SK-N-SH (cell line): ENCODE measurements around the gene ISCA1. TPM values are rescaled to one million over a fixed set of nuclear protein-coding genes. Genes with fewer than 3 reads are reported as not detected.

ENCODE experiments used
- CTCF ChIA-PET: fragments of 300-600, 350-600 bp; formaldehyde crosslinking; extraction: SDS; loops from one replicate; lab custom pipeline; 2021; lab: Yijun Ruan, JAX
- POLR2A ChIA-PET: fragments of 350-600 bp; sonication (Branson Sonifier 250); formaldehyde crosslinking; extraction: SDS; loops from one replicate; lab custom pipeline; 2020; ENCODE audit warnings: antibody characterized with exemption, inconsistent platforms; lab: Yijun Ruan, JAX
- DNase-seq: peaks from one replicate; pipeline ENCODE4 v3.0.0; 2012
- H2AFZ ChIP-seq: fragments of 200-600 bp; sonication (generic); 2 replicates; pipeline ENCODE4 v1.8.1; 2016; ENCODE audit warnings: antibody characterized with exemption, mild to moderate bottlenecking, low read depth
- H3F3A ChIP-seq: fragments of 200-600 bp; sonication (generic); replicated peaks from 2 replicates; pipeline ENCODE3; 2016; ENCODE audit warnings: antibody characterized with exemption, mild to moderate bottlenecking; ENCODE audit not compliant: insufficient read depth
- H3K27ac ChIP-seq, 2 experiments: fragments of 200-500 bp in 1 of 2; fragments of 200-600 bp in 1 of 2; sonication (Bioruptor generic) in 1 of 2; sonication (generic), shearing (Covaris generic) in 1 of 2; 2 replicates each; pipeline versions ENCODE4 v1.5.1 to v1.6.1; 2014 to 2016; ENCODE audit warnings: low read depth in 2 of 2, inconsistent platforms in 1 of 2, low read length in 1 of 2, mild to moderate bottlenecking in 1 of 2, mixed read lengths in 1 of 2
- H3K27me3 ChIP-seq: fragments of 200-600 bp; sonication (generic), shearing (Covaris generic); 2 replicates; pipeline ENCODE4 v1.6.1; 2016; ENCODE audit warnings: mixed run types; ENCODE audit not compliant: insufficient read depth
- H3K36me3 ChIP-seq, 2 experiments: fragments of 200-500 bp in 1 of 2; fragments of 200-600 bp in 1 of 2; sonication (Bioruptor generic) in 1 of 2; sonication (generic) in 1 of 2; replicated peaks in 1 of 2; 2 replicates each; pipeline versions ENCODE3 to v1.5.1; 2014 to 2016; ENCODE audit warnings: low read length in 1 of 2, mild to moderate bottlenecking in 1 of 2; ENCODE audit not compliant: insufficient read depth in 2 of 2, control insufficient read depth in 1 of 2
- H3K4me1 ChIP-seq, 2 experiments: fragments of 200-500 bp in 1 of 2; fragments of 200-600 bp in 1 of 2; sonication (Bioruptor generic) in 1 of 2; sonication (generic), shearing (Covaris generic) in 1 of 2; 2 replicates each; pipeline versions ENCODE4 v1.5.1 to v1.6.1; 2014 to 2016; ENCODE audit warnings: low read depth in 1 of 2, low read length in 1 of 2, mixed run types in 1 of 2; ENCODE audit not compliant: insufficient read depth in 2 of 2, control insufficient read depth in 1 of 2
- H3K4me2 ChIP-seq: fragments of 200-600 bp; sonication (generic), shearing (Covaris generic); 2 replicates; pipeline ENCODE4 v1.6.1; 2017; ENCODE audit warnings: mixed run types
- H3K4me3 ChIP-seq, 2 experiments: fragments of 200-500 bp in 1 of 2; fragments of 200-600 bp in 1 of 2; sonication (Bioruptor generic) in 1 of 2; sonication (generic), shearing (Covaris generic) in 1 of 2; 2 replicates each; pipeline versions ENCODE4 v1.5.1 to v1.8.1; 2014 to 2016; ENCODE audit warnings: low read depth in 2 of 2, inconsistent platforms in 1 of 2, low read length in 1 of 2, mild to moderate bottlenecking in 1 of 2, mixed read lengths in 1 of 2, moderate library complexity in 1 of 2
- H3K79me2 ChIP-seq: fragments of 200-600 bp; sonication (generic); 2 replicates; pipeline ENCODE4 v1.8.1; 2017; ENCODE audit warnings: mild to moderate bottlenecking; ENCODE audit not compliant: insufficient read depth
- H3K9ac ChIP-seq: fragments of 200-600 bp; sonication (generic); 2 replicates; pipeline ENCODE4 v1.6.1; 2017; ENCODE audit warnings: mixed run types
- H3K9me2 ChIP-seq: fragments of 200-600 bp; sonication (generic); 2 replicates; pipeline ENCODE4 v1.6.1; 2017; ENCODE audit warnings: mixed run types
- H3K9me3 ChIP-seq: fragments of 200-600 bp; sonication (generic); 2 replicates; pipeline ENCODE4 v1.6.1; 2017; ENCODE audit warnings: mixed run types, mild to moderate bottlenecking, moderate library complexity
- H4K20me1 ChIP-seq: fragments of 200-600 bp; sonication (generic); 2 replicates; pipeline ENCODE4 v1.6.1; 2017; ENCODE audit warnings: mild to moderate bottlenecking, mixed run types; ENCODE audit not compliant: insufficient read depth
- CHD2 ChIP-seq: fragments of 150-350 bp; IDR thresholded peaks from 2 replicates; pipeline ENCODE4 v1.6.1; 2018; ENCODE audit warnings: low read length; ENCODE audit not compliant: partially characterized antibody
- CTCF ChIP-seq: fragments of 200-600 bp; sonication (generic); IDR thresholded peaks from 2 replicates; pipeline ENCODE4 v1.6.1; 2017; ENCODE audit warnings: antibody characterized with exemption, mild to moderate bottlenecking, moderate library complexity
- EZH2phosphoT487 ChIP-seq: fragments of 200-600 bp; sonication (generic); IDR thresholded peaks from 2 replicates; pipeline ENCODE4 v1.6.1; 2017; ENCODE audit warnings: low read depth, mixed run types, mild to moderate bottlenecking, antibody characterized with exemption, moderate library complexity, borderline replicate concordance
- FOSL2 ChIP-seq: IDR thresholded peaks from 2 replicates; pipeline ENCODE4 v1.4.0; 2012; ENCODE audit warnings: low read depth, mild to moderate bottlenecking, moderate library complexity, borderline replicate concordance
- FOXM1 ChIP-seq: IDR thresholded peaks from 2 replicates; pipeline ENCODE4 v1.4.0; 2012; ENCODE audit warnings: low read depth, mild to moderate bottlenecking
- GABPA ChIP-seq: IDR thresholded peaks from 2 replicates; pipeline ENCODE4 v1.4.0; 2012; ENCODE audit warnings: low read depth, mild to moderate bottlenecking
- IRF3 ChIP-seq: fragments of 150-350 bp; IDR thresholded peaks from 2 replicates; pipeline ENCODE4 v1.6.1; 2016; ENCODE audit warnings: mild to moderate bottlenecking, low read depth, low read length
- NRF1 ChIP-seq: IDR thresholded peaks from 2 replicates; pipeline ENCODE4 v1.6.1; 2012; ENCODE audit warnings: low read depth, mild to moderate bottlenecking, low read length
- PBX3 ChIP-seq: IDR thresholded peaks from 2 replicates; pipeline ENCODE4; 2012
- POLR2AphosphoS5 ChIP-seq: IDR thresholded peaks from 2 replicates; pipeline ENCODE4 v1.6.1; 2012; ENCODE audit warnings: low read depth, low read length
- RFX5 ChIP-seq: IDR thresholded peaks from 2 replicates; pipeline ENCODE4 v1.6.1; 2012; ENCODE audit warnings: mild to moderate bottlenecking, improper control_type of control experiment, low read length
- SIN3A ChIP-seq: IDR thresholded peaks from 2 replicates; pipeline ENCODE4 v1.6.1; 2012; ENCODE audit warnings: low read depth, mild to moderate bottlenecking, low read length, moderate library complexity, borderline replicate concordance
- SMC3 ChIP-seq: IDR thresholded peaks from 2 replicates; pipeline ENCODE4 v1.6.1; 2012; ENCODE audit warnings: low read depth, low read length, improper control_type of control experiment
- TCF12 ChIP-seq: IDR thresholded peaks from 2 replicates; pipeline ENCODE4 v1.4.0; 2012
- TEAD4 ChIP-seq: IDR thresholded peaks from 2 replicates; pipeline ENCODE4 v1.4.0; 2012; ENCODE audit warnings: mild to moderate bottlenecking, borderline replicate concordance; ENCODE audit not compliant: insufficient read depth
- USF2 ChIP-seq: fragments of 150-350 bp; IDR thresholded peaks from 2 replicates; pipeline ENCODE4 v1.6.1; 2017; ENCODE audit warnings: antibody characterized with exemption, low read length, low read depth, borderline replicate concordance
- YY1 ChIP-seq: IDR thresholded peaks from 2 replicates; pipeline ENCODE4 v1.4.0; 2012; ENCODE audit warnings: low read depth, mild to moderate bottlenecking
- ZBTB33 ChIP-seq: IDR thresholded peaks from 2 replicates; pipeline ENCODE4 v1.4.0; 2012; ENCODE audit warnings: low read depth, borderline replicate concordance
- WGBS: methylation state at CpG from one replicate; pipeline ENCODE4 v1.1.6; 2017; ENCODE audit warnings: low lambda C conversion rate; 5-methylcytosine and 5-hydroxymethylcytosine counted together
- polyA plus RNA-seq, 3 experiments: library from polyadenylated mRNA; depleted of rRNA; stranded (reverse); fragments of >200 nt; gene quantifications; 2 replicates each; pipeline ENCODE4 v1.2.3, GENCODE V29; 2012

The ISCA1 gene
- polyA plus RNA-seq, 1 of the 3 experiments (the other 2 are of a cell fraction) = 10.9 TPM

GRCh38 chr9:86274821-86275643, 7.3 kb downstream of the ISCA1 start:
- DNase-seq = no peak
- Histone ChIP-seq H3K9me3 (no peaks in the 10 kb centered on the region), H3K9ac (no peak overlapping the region), H4K20me1 (peaks cover 11% of the 10 kb centered on the region; the same call in 1 of the 2 replicates), H3K4me2 (no peak overlapping the region), H3K9me2 (no peaks in the 10 kb centered on the region), H3K27me3 (no peaks in the 10 kb centered on the region), H3K4me3 (no peak overlapping the region), H3K27ac (no peak overlapping the region), H3K36me3 (peaks cover 37 to 45% of the 10 kb centered on the region in 2 experiments), H3F3A (no peaks in the 10 kb centered on the region), H3K4me1 (peaks cover 0 to 10% of the 10 kb centered on the region in 2 experiments; a peak in 3 of 4 replicates), H3K79me2 (peaks cover 54% of the 10 kb centered on the region), H2AFZ (no peak overlapping the region)
- ChIA-PET CTCF (interaction anchor here (0.7 to 2.9 kb wide), 6 partner anchors 9 to 229 kb away, joined by 3 to 17 read pairs (median 4); no protein-coding TSS in a partner anchor), POLR2A (no interaction called here)
- WGBS = 82% methylated on average over 7 of the region's 7 CpGs
- TF ChIP-seq CTCF (no peak), NRF1 (no peak), TCF12 (no peak), FOXM1 (no peak)

GRCh38 chr9:86272221-86272620, 10.1 kb downstream of the ISCA1 start:
- Histone ChIP-seq H3K9ac (no peak overlapping the region), H3K9me2 (no peaks in the 10 kb centered on the region), H3K36me3 (peaks cover 30 to 35% of the 10 kb centered on the region in 2 experiments), H3F3A (no peaks in the 10 kb centered on the region), H2AFZ (no peak overlapping the region), H3K9me3 (no peaks in the 10 kb centered on the region), H3K79me2 (peaks cover 40% of the 10 kb centered on the region), H4K20me1 (peaks cover 11% of the 10 kb centered on the region; the same call in 1 of the 2 replicates), H3K27ac (no peak overlapping the region), H3K4me3 (no peak overlapping the region), H3K4me1 (peaks cover 0 to 4% of the 10 kb centered on the region in 2 experiments; a peak in 1 of 4 replicates), H3K4me2 (no peak overlapping the region), H3K27me3 (no peaks in the 10 kb centered on the region)
- CTCF ChIA-PET = no interaction called here
- WGBS = 98% methylated on average over 4 of the region's 4 CpGs
- POLR2A ChIA-PET = no interaction called here
- no peak for DNase-seq
- TF ChIP-seq USF2 = no peak
- no peak for TF ChIP-seq TEAD4
- TF ChIP-seq CHD2 = no peak
- TF ChIP-seq FOXM1 = no peak
- TF ChIP-seq EZH2phosphoT487 = no peak
- TF ChIP-seq SMC3 = no peak
- no peak for TF ChIP-seq GABPA
- TF ChIP-seq PBX3 = no peak
- no peak for TF ChIP-seq ZBTB33
- no peak for TF ChIP-seq POLR2AphosphoS5
- TF ChIP-seq IRF3 = no peak
- no peak for TF ChIP-seq SIN3A
- no peak for TF ChIP-seq RFX5
- TF ChIP-seq TCF12 = no peak
- no peak for TF ChIP-seq YY1
- TF ChIP-seq NRF1 = no peak
- TF ChIP-seq FOSL2 = no peak
